Measurements from ENCODE around the gene RER1. TPM values are rescaled to one million over a fixed set of nuclear protein-coding genes. Genes with fewer than 3 reads are reported as not detected.
A peak's percentile ranks its signal among the peaks of the same experiment; 100 is the strongest.

The RER1 gene
- total RNA-seq, 1 donor from 2014 or later, result 35.5 TPM

DNA sequence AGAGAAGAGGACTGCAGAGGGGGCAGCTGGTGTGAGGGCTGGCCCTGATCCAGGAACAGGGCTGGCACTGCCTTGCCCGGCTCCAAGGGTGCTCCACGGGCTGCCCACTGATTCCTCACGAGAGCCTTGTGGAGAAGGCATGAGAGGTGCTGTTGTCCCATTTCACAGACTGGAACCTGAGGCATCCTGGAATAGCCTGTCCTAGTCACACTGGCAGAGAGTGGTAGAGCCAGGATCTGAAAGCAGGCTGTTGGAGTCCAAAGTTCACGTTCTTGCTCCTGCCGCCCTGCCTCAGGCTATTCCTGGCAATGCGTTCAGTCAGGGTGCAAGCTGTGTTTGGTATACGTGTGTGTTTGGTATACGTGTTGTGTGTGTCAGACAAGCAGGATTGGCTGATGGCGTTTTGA is 1.8 kb downstream of the RER1 start:
- H3K27me3 ChIP-seq (ENCODE audit: control insufficient read depth in 3 of 3, insufficient read depth in 3 of 3, low read length in 3 of 3), result no peaks in the 10 kb centered on the region
- H3K9me3 ChIP-seq (ENCODE audit: control insufficient read depth in 3 of 3, low read length in 3 of 3), result no peaks in the 10 kb centered on the region
- H3K9ac ChIP-seq (ENCODE audit: low read depth in 1 of 3, low read length in 3 of 3), result no peak overlapping the region
- H3K4me3 ChIP-seq (ENCODE audit: low read length in 3 of 3), result no peak overlapping the region
- peaks cover 27 to 32% (median 28%) of the 10 kb centered on the region in 3 donors for H3K36me3 ChIP-seq (ENCODE audit: control insufficient read depth in 3 of 3, insufficient read depth in 3 of 3, low read length in 3 of 3)
- no peak overlapping the region for H3K27ac ChIP-seq (ENCODE audit: low read depth, low read length)
- H3K4me1 ChIP-seq (ENCODE audit: control insufficient read depth in 3 of 3, insufficient read depth in 3 of 3, low read length in 3 of 3), result peaks cover 31 to 43% (median 39%) of the 10 kb centered on the region in 3 donors

DNA sequence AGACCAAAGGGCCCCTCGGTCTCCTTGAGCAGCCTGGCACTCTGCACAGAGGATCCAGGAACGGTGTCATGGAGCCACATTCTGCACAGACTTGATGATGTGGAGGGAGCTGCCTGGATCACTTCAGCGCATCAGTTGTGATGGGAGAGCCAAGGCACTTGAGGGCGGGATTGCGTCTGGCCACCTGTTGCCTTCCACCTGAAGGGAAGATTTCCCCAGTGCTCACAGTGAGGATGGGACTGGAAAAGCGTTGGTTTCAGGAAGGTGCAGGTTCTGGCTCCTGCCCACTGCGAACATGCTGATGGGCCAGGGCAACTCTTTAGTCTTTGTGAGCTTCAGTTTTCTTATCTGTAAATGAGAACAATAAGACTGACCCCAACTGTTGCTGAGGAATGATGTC is 2.6 kb downstream of the RER1 start:
- Histone ChIP-seq H3K27me3 (ENCODE audit: control insufficient read depth in 3 of 3, insufficient read depth in 3 of 3, low read length in 3 of 3) (no peaks in the 10 kb centered on the region), H3K4me1 (ENCODE audit: control insufficient read depth in 3 of 3, insufficient read depth in 3 of 3, low read length in 3 of 3) (peaks cover 31 to 43% (median 39%) of the 10 kb centered on the region in 3 donors), H3K9me3 (ENCODE audit: control insufficient read depth in 3 of 3, low read length in 3 of 3) (no peaks in the 10 kb centered on the region), H3K9ac (ENCODE audit: low read depth in 1 of 3, low read length in 3 of 3) (no peak overlapping the region), H3K27ac (ENCODE audit: low read depth, low read length) (no peak overlapping the region), H3K36me3 (ENCODE audit: control insufficient read depth in 3 of 3, insufficient read depth in 3 of 3, low read length in 3 of 3) (peaks cover 35 to 40% (median 35%) of the 10 kb centered on the region in 3 donors), H3K4me3 (ENCODE audit: low read length in 3 of 3) (no peak overlapping the region)

DNA sequence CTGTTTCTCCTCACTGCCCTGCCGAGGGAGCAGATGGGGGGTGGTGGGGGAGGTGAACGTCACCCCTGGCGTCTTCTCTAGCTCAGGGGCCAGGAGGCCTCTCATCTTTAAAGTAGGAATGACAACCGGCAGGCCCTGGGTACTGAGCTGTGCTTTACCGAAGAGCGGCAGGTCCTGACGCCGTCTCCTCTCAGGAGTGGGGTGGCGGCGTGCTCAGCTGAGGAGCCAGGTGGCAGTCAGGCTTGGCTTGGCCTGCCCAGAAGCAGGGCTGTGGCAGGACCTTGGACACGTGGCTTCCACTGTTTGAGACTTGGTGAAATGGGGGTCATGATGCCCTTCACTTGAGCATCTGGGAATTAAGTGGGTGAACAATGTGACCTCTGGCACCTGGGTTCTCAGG is 3.1 kb downstream of the RER1 start:
- peaks cover 40 to 45% (median 40%) of the 10 kb centered on the region in 3 donors for H3K36me3 ChIP-seq (ENCODE audit: control insufficient read depth in 3 of 3, insufficient read depth in 3 of 3, low read length in 3 of 3)

DNA sequence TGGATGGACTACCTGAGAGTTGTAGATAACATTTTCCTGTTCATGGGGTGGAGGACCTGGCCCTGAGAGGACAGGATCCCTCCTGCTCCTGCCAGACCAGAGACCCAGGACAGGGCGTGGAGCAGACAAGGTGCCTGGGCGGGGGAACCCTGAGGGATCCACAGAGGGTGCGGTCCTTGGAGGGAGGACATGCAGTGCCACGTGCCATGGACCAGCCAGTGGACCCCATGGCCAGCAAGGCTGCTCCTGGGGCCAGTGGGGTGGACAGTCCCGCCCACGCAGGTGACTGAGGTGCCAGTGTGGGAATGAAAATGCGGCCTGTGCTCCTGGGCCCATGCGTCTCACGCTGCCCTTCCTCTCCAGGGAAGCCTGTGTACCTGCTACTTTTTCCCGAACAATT is 3.6 kb downstream of the RER1 start:
- H3K36me3 ChIP-seq (ENCODE audit: control insufficient read depth in 3 of 3, insufficient read depth in 3 of 3, low read length in 3 of 3), result peaks cover 45 to 50% (median 45%) of the 10 kb centered on the region in 3 donors
- H3K27me3 ChIP-seq (ENCODE audit: control insufficient read depth in 3 of 3, insufficient read depth in 3 of 3, low read length in 3 of 3), result no peaks in the 10 kb centered on the region
- no peak overlapping the region for H3K9ac ChIP-seq (ENCODE audit: low read depth in 1 of 3, low read length in 3 of 3)
- no peak overlapping the region for H3K4me3 ChIP-seq (ENCODE audit: low read length in 3 of 3)
- H3K27ac ChIP-seq (ENCODE audit: low read depth, low read length), result no peak overlapping the region
- H3K4me1 ChIP-seq (ENCODE audit: control insufficient read depth in 3 of 3, insufficient read depth in 3 of 3, low read length in 3 of 3), result peaks cover 26 to 38% (median 33%) of the 10 kb centered on the region in 3 donors
- H3K9me3 ChIP-seq (ENCODE audit: control insufficient read depth in 3 of 3, low read length in 3 of 3), result no peaks in the 10 kb centered on the region

More for the DNA sequence above, 3.1 kb downstream of the RER1 start:
- H3K9me3 ChIP-seq (ENCODE audit: control insufficient read depth in 3 of 3, low read length in 3 of 3), result no peaks in the 10 kb centered on the region
- no peak overlapping the region for H3K4me3 ChIP-seq (ENCODE audit: low read length in 3 of 3)
- no peaks in the 10 kb centered on the region for H3K27me3 ChIP-seq (ENCODE audit: control insufficient read depth in 3 of 3, insufficient read depth in 3 of 3, low read length in 3 of 3)
- no peak overlapping the region for H3K9ac ChIP-seq (ENCODE audit: low read depth in 1 of 3, low read length in 3 of 3)
- no peak overlapping the region for H3K27ac ChIP-seq (ENCODE audit: low read depth, low read length)
- peaks cover 31 to 43% (median 38%) of the 10 kb centered on the region in 3 donors for H3K4me1 ChIP-seq (ENCODE audit: control insufficient read depth in 3 of 3, insufficient read depth in 3 of 3, low read length in 3 of 3)

GRCh38 chr1:2396059-2396458 is 4.4 kb downstream of the RER1 start:
- no peak overlapping the region for H3K9ac ChIP-seq (ENCODE audit: low read depth in 1 of 3, low read length in 3 of 3)
- H3K4me3 ChIP-seq (ENCODE audit: low read length in 3 of 3), result no peak overlapping the region
- H3K4me1 ChIP-seq (ENCODE audit: control insufficient read depth in 3 of 3, insufficient read depth in 3 of 3, low read length in 3 of 3), result peaks cover 20 to 30% (median 25%) of the 10 kb centered on the region in 3 donors
- no peak overlapping the region for H3K27ac ChIP-seq (ENCODE audit: low read depth, low read length)
- peaks cover 52 to 57% (median 53%) of the 10 kb centered on the region in 3 donors for H3K36me3 ChIP-seq (ENCODE audit: control insufficient read depth in 3 of 3, insufficient read depth in 3 of 3, low read length in 3 of 3)
- H3K9me3 ChIP-seq (ENCODE audit: control insufficient read depth in 3 of 3, low read length in 3 of 3), result no peaks in the 10 kb centered on the region
- H3K27me3 ChIP-seq (ENCODE audit: control insufficient read depth in 3 of 3, insufficient read depth in 3 of 3, low read length in 3 of 3), result no peaks in the 10 kb centered on the region

- H3K27ac ChIP-seq (ENCODE audit: low read depth, low read length), result no peak overlapping the region
- H3K9ac ChIP-seq (ENCODE audit: low read depth in 1 of 3, low read length in 3 of 3), result no peak overlapping the region
- H3K4me3 ChIP-seq (ENCODE audit: low read length in 3 of 3), result no peak overlapping the region
- H3K4me1 ChIP-seq (ENCODE audit: control insufficient read depth in 3 of 3, insufficient read depth in 3 of 3, low read length in 3 of 3), result peaks cover 20 to 26% (median 24%) of the 10 kb centered on the region in 3 donors
- H3K9me3 ChIP-seq (ENCODE audit: control insufficient read depth in 3 of 3, low read length in 3 of 3), result no peaks in the 10 kb centered on the region
- H3K27me3 ChIP-seq (ENCODE audit: control insufficient read depth in 3 of 3, insufficient read depth in 3 of 3, low read length in 3 of 3), result no peaks in the 10 kb centered on the region
- H3K36me3 ChIP-seq (ENCODE audit: control insufficient read depth in 3 of 3, insufficient read depth in 3 of 3, low read length in 3 of 3), result peaks cover 54 to 59% (median 54%) of the 10 kb centered on the region in 3 donors
These were observed 4.8 kb downstream of the RER1 start for GRCh38 chr1:2396476-2396875.

- no peak overlapping the region for H3K9ac ChIP-seq (ENCODE audit: low read depth in 1 of 3, low read length in 3 of 3)
- H3K27me3 ChIP-seq (ENCODE audit: control insufficient read depth in 3 of 3, insufficient read depth in 3 of 3, low read length in 3 of 3), result no peaks in the 10 kb centered on the region
- peaks cover 20 to 26% (median 24%) of the 10 kb centered on the region in 3 donors for H3K4me1 ChIP-seq (ENCODE audit: control insufficient read depth in 3 of 3, insufficient read depth in 3 of 3, low read length in 3 of 3)
- H3K36me3 ChIP-seq (ENCODE audit: control insufficient read depth in 3 of 3, insufficient read depth in 3 of 3, low read length in 3 of 3), result peaks cover 61 to 66% (median 61%) of the 10 kb centered on the region in 3 donors
- no peak overlapping the region for H3K27ac ChIP-seq (ENCODE audit: low read depth, low read length)
- no peak overlapping the region for H3K4me3 ChIP-seq (ENCODE audit: low read length in 3 of 3)
- H3K9me3 ChIP-seq (ENCODE audit: control insufficient read depth in 3 of 3, low read length in 3 of 3), result no peaks in the 10 kb centered on the region
These were observed 5.5 kb downstream of the RER1 start for GRCh38 chr1:2397007-2397679.

DNA sequence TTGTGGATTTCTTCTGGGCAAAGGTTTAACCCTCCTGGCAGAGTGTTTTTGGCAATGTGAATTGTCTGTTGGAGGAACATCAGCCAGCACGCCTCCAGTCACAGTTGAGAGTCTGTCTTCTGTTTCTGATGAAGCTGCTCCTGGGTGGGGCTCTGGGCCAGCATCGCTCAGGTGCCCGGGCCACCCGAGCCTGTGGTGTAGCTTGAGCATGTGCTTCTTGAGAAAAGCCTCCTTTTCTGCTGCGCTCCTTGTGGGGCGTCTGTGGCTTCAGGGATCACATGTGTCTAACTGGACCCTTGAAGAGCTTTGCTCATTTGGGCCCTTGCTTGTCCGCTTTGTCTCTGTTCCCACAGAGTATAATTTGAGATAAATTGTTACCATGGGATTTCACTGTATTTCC is 7.2 kb downstream of the RER1 start:
- Histone ChIP-seq H3K9me3 (ENCODE audit: control insufficient read depth in 3 of 3, low read length in 3 of 3) (no peaks in the 10 kb centered on the region), H3K4me1 (ENCODE audit: control insufficient read depth in 3 of 3, insufficient read depth in 3 of 3, low read length in 3 of 3) (peaks cover 4 to 10% (median 7%) of the 10 kb centered on the region in 3 donors), H3K27ac (ENCODE audit: low read depth, low read length) (no peak overlapping the region), H3K4me3 (ENCODE audit: low read length in 3 of 3) (no peak overlapping the region), H3K27me3 (ENCODE audit: control insufficient read depth in 3 of 3, insufficient read depth in 3 of 3, low read length in 3 of 3) (no peaks in the 10 kb centered on the region), H3K9ac (ENCODE audit: low read depth in 1 of 3, low read length in 3 of 3) (no peak overlapping the region), H3K36me3 (ENCODE audit: control insufficient read depth in 3 of 3, insufficient read depth in 3 of 3, low read length in 3 of 3) (peaks cover 73 to 75% (median 73%) of the 10 kb centered on the region in 3 donors)

GRCh38 chr1:2399890-2400575 is 8.4 kb downstream of the RER1 start:
- H3K36me3 ChIP-seq (ENCODE audit: control insufficient read depth in 3 of 3, insufficient read depth in 3 of 3, low read length in 3 of 3), result peaks cover 77 to 87% (median 81%) of the 10 kb centered on the region in 3 donors
- no peaks in the 10 kb centered on the region for H3K27me3 ChIP-seq (ENCODE audit: control insufficient read depth in 3 of 3, insufficient read depth in 3 of 3, low read length in 3 of 3)
- no peak overlapping the region for H3K27ac ChIP-seq (ENCODE audit: low read depth, low read length)
- no peaks in the 10 kb centered on the region for H3K9me3 ChIP-seq (ENCODE audit: control insufficient read depth in 3 of 3, low read length in 3 of 3)
- peak overlapping the region in 1 of 3 donors; percentile 3 for H3K9ac ChIP-seq (ENCODE audit: low read depth in 1 of 3, low read length in 3 of 3)
- no peak overlapping the region for H3K4me3 ChIP-seq (ENCODE audit: low read length in 3 of 3)
- peaks cover 0 to under 1% (median 0%) of the 10 kb centered on the region in 3 donors for H3K4me1 ChIP-seq (ENCODE audit: control insufficient read depth in 3 of 3, insufficient read depth in 3 of 3, low read length in 3 of 3)

DNA sequence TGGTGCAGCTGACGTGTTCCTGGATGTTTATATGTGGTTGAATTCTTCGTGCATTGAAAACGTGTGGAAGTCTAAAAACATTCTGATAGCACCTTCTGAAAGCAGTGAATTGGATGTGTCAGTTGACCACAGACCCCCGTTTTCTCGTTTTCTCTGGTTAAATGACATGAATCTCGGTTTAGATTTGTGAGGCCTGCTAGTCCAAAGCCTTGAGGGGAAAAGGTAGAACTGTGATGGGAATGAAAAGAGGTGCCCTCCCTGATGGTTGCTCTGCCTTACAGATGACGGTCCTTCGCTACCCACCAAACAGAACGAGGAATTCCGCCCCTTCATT is 8.9 kb downstream of the RER1 start:
- no peak overlapping the region for H3K27ac ChIP-seq (ENCODE audit: low read depth, low read length)
- no peaks in the 10 kb centered on the region for H3K9me3 ChIP-seq (ENCODE audit: control insufficient read depth in 3 of 3, low read length in 3 of 3)
- H3K9ac ChIP-seq (ENCODE audit: low read depth in 1 of 3, low read length in 3 of 3), result no peak overlapping the region
- no peaks in the 10 kb centered on the region for H3K27me3 ChIP-seq (ENCODE audit: control insufficient read depth in 3 of 3, insufficient read depth in 3 of 3, low read length in 3 of 3)
- H3K36me3 ChIP-seq (ENCODE audit: control insufficient read depth in 3 of 3, insufficient read depth in 3 of 3, low read length in 3 of 3), result peaks cover 79 to 92% (median 85%) of the 10 kb centered on the region in 3 donors
- no peak overlapping the region for H3K4me3 ChIP-seq (ENCODE audit: low read length in 3 of 3)
- no peaks in the 10 kb centered on the region for H3K4me1 ChIP-seq (ENCODE audit: control insufficient read depth in 3 of 3, insufficient read depth in 3 of 3, low read length in 3 of 3)

Data from skeletal muscle tissue (tissue), 4 donors.